Liver (tissue), 9 donors: ENCODE measurements around the gene ZDHHC14. TPM values are rescaled to one million over a fixed set of nuclear protein-coding genes. Genes with fewer than 3 reads are reported as not detected.

Experiments
- DNase-seq: peaks from one replicate; pipeline ENCODE4 v3.0.0-alpha.2; 2017; ENCODE audit warnings: low spot score
- H3K27ac ChIP-seq, 2 donors: one replicate each; pipeline ENCODE4 v1.7.0; 2013; ENCODE audit warnings: inconsistent platforms in 2 of 2, low read length in 2 of 2, control low read depth in 1 of 2, low read depth in 1 of 2, mild to moderate bottlenecking in 1 of 2
- H3K27me3 ChIP-seq, 4 donors: one replicate each; pipeline versions ENCODE4 v1.6.1 to v1.7.0; 2013; ENCODE audit warnings: low read length in 3 of 4, inconsistent platforms in 1 of 4, mild to moderate bottlenecking in 1 of 4, moderate library complexity in 1 of 4; ENCODE audit not compliant: control insufficient read depth in 4 of 4, insufficient read depth in 4 of 4
- H3K36me3 ChIP-seq, 4 donors: one replicate each; pipeline versions ENCODE4 v1.6.1 to v1.7.0; 2013; ENCODE audit warnings: low read length in 3 of 4, mild to moderate bottlenecking in 3 of 4, low read depth in 1 of 4, moderate library complexity in 1 of 4; ENCODE audit not compliant: control insufficient read depth in 4 of 4, insufficient read depth in 3 of 4
- H3K4me1 ChIP-seq, 4 donors: one replicate each; pipeline versions ENCODE4 v1.6.1 to v1.7.0; 2013; ENCODE audit warnings: low read length in 3 of 4, mild to moderate bottlenecking in 3 of 4, moderate library complexity in 1 of 4; ENCODE audit not compliant: control insufficient read depth in 4 of 4, insufficient read depth in 4 of 4
- H3K4me3 ChIP-seq, 3 donors: one replicate each; pipeline versions ENCODE4 v1.6.1 to v1.7.0; 2013; ENCODE audit warnings: low read length in 3 of 3, control low read depth in 1 of 3, low read depth in 1 of 3, mild to moderate bottlenecking in 1 of 3
- H3K9ac ChIP-seq, 2 donors: one replicate each; pipeline ENCODE4 v1.7.0; 2013; ENCODE audit warnings: low read length in 2 of 2, mild to moderate bottlenecking in 2 of 2, moderate library complexity in 2 of 2, control low read depth in 1 of 2, low read depth in 1 of 2
- H3K9me3 ChIP-seq, 4 donors: one replicate each; pipeline versions ENCODE4 v1.6.1 to v1.7.0; 2013; ENCODE audit warnings: low read length in 3 of 4; ENCODE audit not compliant: control insufficient read depth in 4 of 4
- EGR1 ChIP-seq, 2 donors: IDR thresholded peaks; 2 replicates each; pipeline ENCODE4 v1.6.1; 2016 to 2018; ENCODE audit warnings: antibody characterized with exemption in 2 of 2, low read depth in 2 of 2
- FOXA1 ChIP-seq: IDR thresholded peaks from 2 replicates; pipeline ENCODE4 v1.6.1; 2016; ENCODE audit warnings: antibody characterized with exemption
- FOXA2 ChIP-seq: IDR thresholded peaks from 2 replicates; pipeline ENCODE4 v1.6.1; 2016; ENCODE audit warnings: antibody characterized with exemption
- GABPA ChIP-seq, 2 donors: IDR thresholded peaks in 1 of 2; conservative IDR thresholded peaks in 1 of 2; 2 replicates each; pipeline ENCODE4 v1.6.1; 2016; ENCODE audit warnings: antibody characterized with exemption in 2 of 2, mild to moderate bottlenecking in 1 of 2, moderate library complexity in 1 of 2
- HNF4A ChIP-seq, 2 donors: conservative IDR thresholded peaks; 2 replicates each; pipeline ENCODE4 v1.6.1; 2016; ENCODE audit warnings: antibody characterized with exemption in 2 of 2, mild to moderate bottlenecking in 2 of 2
- HNF4G ChIP-seq: IDR thresholded peaks from 2 replicates; pipeline ENCODE4 v1.6.1; 2016; ENCODE audit warnings: antibody characterized with exemption
- JUND ChIP-seq, 2 donors: IDR thresholded peaks; 2 replicates each; pipeline ENCODE4 v1.6.1; 2016; ENCODE audit warnings: antibody characterized with exemption in 2 of 2
- NR2F2 ChIP-seq: IDR thresholded peaks from 2 replicates; pipeline ENCODE4 v1.6.1; 2016; ENCODE audit warnings: antibody characterized with exemption
- REST ChIP-seq: IDR thresholded peaks from 2 replicates; pipeline ENCODE4 v1.6.1; 2016; ENCODE audit warnings: antibody characterized with exemption, mild to moderate bottlenecking
- RXRA ChIP-seq, 2 donors: IDR thresholded peaks; 2 replicates each; pipeline ENCODE4 v1.6.1; 2017 to 2018; ENCODE audit warnings: antibody characterized with exemption in 2 of 2, mild to moderate bottlenecking in 1 of 2
- SP1 ChIP-seq: IDR thresholded peaks from 2 replicates; pipeline ENCODE4 v1.6.1; 2018; ENCODE audit warnings: antibody characterized with exemption, mild to moderate bottlenecking
- TAF1 ChIP-seq: conservative IDR thresholded peaks from 2 replicates; pipeline ENCODE4 v1.6.1; 2016; ENCODE audit warnings: antibody characterized with exemption, mild to moderate bottlenecking
- YY1 ChIP-seq: IDR thresholded peaks from 2 replicates; pipeline ENCODE4 v1.6.1; 2016; ENCODE audit warnings: antibody characterized with exemption, mild to moderate bottlenecking
- ZBTB33 ChIP-seq: IDR thresholded peaks from 2 replicates; pipeline ENCODE4 v1.6.1; 2016; ENCODE audit warnings: antibody characterized with exemption
- WGBS: extraction: QIAGEN DNeasy Blood & Tissue Kit; methylation state at CpG from one replicate; pipeline ENCODE4 v1.1.7; 2013; 5-methylcytosine and 5-hydroxymethylcytosine counted together
- polyA plus RNA-seq, 2 donors: library from polyadenylated mRNA; stranded (reverse) in 1 of 2; unstranded in 1 of 2; fragments of 200-250 nt in 1 of 2; fragments of >200 nt in 1 of 2; fragmentation: Nextera tagmentation in 1 of 2; extraction: Ambion mirVana in 1 of 2; gene quantifications; one replicate each; pipeline versions ENCODE4 v1.2.1 to v1.2.3, GENCODE V29; 2013 to 2015
- total RNA-seq, 2 donors: library from RNA; depleted of rRNA; stranded (reverse); fragments of >200 nt; gene quantifications; one replicate each; pipeline ENCODE4 v1.2.3, GENCODE V29; 2014
- donor health status: healthy.
- donor health status: healthy.
- donor health status: healthy.
- donor health status: healthy.
- donor health status: healthy.

ZDHHC14 gene
- total and polyA plus RNA-seq, 4 donors: 4.4 to 11.7 (median 8.4) TPM

GRCh38 chr6:157602521-157603295, 221.7 kb downstream of the ZDHHC14 start:
- no peaks in the 10 kb centered on the region for H3K9me3 ChIP-seq
- WGBS: 95% methylated on average over 18 of the region's 18 CpGs
- DNase-seq: no peak
- TF ChIP-seq FOXA2: no peak
- TF ChIP-seq FOXA1: no peak
- TF ChIP-seq YY1: no peak
- no peak for TF ChIP-seq HNF4G
- peaks cover 0 to 5% (median 0%) of the 10 kb centered on the region in 4 donors for H3K36me3 ChIP-seq
- no peak overlapping the region for H3K27ac ChIP-seq
- no peak overlapping the region for H3K4me3 ChIP-seq
- H3K27me3 ChIP-seq: no peaks in the 10 kb centered on the region
- H3K4me1 ChIP-seq: peaks cover 0 to 4% (median 0%) of the 10 kb centered on the region in 4 donors
- no peak overlapping the region for H3K9ac ChIP-seq

GRCh38 chr6:157603314-157603940, 222.4 kb downstream of the ZDHHC14 start:
- no peak overlapping the region for H3K27ac ChIP-seq
- 97% methylated on average over 13 of the region's 13 CpGs for WGBS
- DNase-seq: no peak
- no peak overlapping the region for H3K9ac ChIP-seq
- H3K27me3 ChIP-seq: no peaks in the 10 kb centered on the region
- TF ChIP-seq GABPA (IDR thresholded peaks at IDR 0.05 in 1 of 2, conservative IDR thresholded peaks at IDR 0.05 in 1 of 2): no peak
- no peak for TF ChIP-seq FOXA2
- no peak for TF ChIP-seq EGR1 (IDR thresholded peaks at IDR 0.05; ENCODE audit: low read depth in 2 of 2)
- TF ChIP-seq TAF1: no peak
- TF ChIP-seq RXRA (IDR thresholded peaks at IDR 0.05): no peak
- no peak for TF ChIP-seq FOXA1
- TF ChIP-seq HNF4G: no peak
- TF ChIP-seq HNF4A (conservative IDR thresholded peaks at IDR 0.05): no peak
- no peak for TF ChIP-seq NR2F2
- no peak for TF ChIP-seq JUND (IDR thresholded peaks at IDR 0.05)
- TF ChIP-seq ZBTB33: no peak
- no peak for TF ChIP-seq YY1
- no peak for TF ChIP-seq SP1
- TF ChIP-seq REST: no peak
- no peaks in the 10 kb centered on the region for H3K4me1 ChIP-seq
- H3K9me3 ChIP-seq: no peaks in the 10 kb centered on the region
- H3K36me3 ChIP-seq: peaks cover 0 to 5% (median 0%) of the 10 kb centered on the region in 4 donors
- no peak overlapping the region for H3K4me3 ChIP-seq
